Neural progenitor cell (in vitro differentiated cells): Measurements from ENCODE around the gene MRTFB.

ENCODE experiments used
- CTCF ChIP-seq: fragments of 200-600 bp; sonication (generic); IDR thresholded peaks from 2 replicates; pipeline ENCODE4 v1.5.1; 2017; ENCODE audit warnings: antibody characterized with exemption, mild to moderate bottlenecking
- EZH2 ChIP-seq: fragments of 200-600 bp; sonication (generic); IDR thresholded peaks from 2 replicates; pipeline ENCODE4 v1.6.1; 2017; ENCODE audit warnings: antibody characterized with exemption, mild to moderate bottlenecking, moderate library complexity

GRCh38 chr16:14026572-14027285, 44.4 kb upstream of the MRTFB start:
- no peak for TF ChIP-seq CTCF
- TF ChIP-seq EZH2, result no peak
